Keratinocyte (primary cell): ENCODE results near the gene SERGEF. TPM values are rescaled to one million over a fixed set of nuclear protein-coding genes. Genes with fewer than 3 reads are reported as not detected.

Source experiments
- DNase-seq: peaks from one replicate; pipeline ENCODE4 v3.0.0-alpha.2; 2011; ENCODE audit warnings: low read depth, missing footprints, low spot score
- FAIRE-seq: peaks from 2 replicates; lab custom pipeline; 2011; peaks lifted over from hg19 to GRCh38; lab: Jason Lieb, UNC
- H2AFZ ChIP-seq: 2 replicates; pipeline ENCODE4 v1.6.0; 2012; ENCODE audit warnings: low read length, control low read depth, inconsistent platforms; ENCODE audit not compliant: control insufficient read depth
- H3K27ac ChIP-seq: 2 replicates; pipeline ENCODE4 v1.5.1; 2011; ENCODE audit warnings: low read length; ENCODE audit not compliant: control insufficient read depth, insufficient read depth
- H3K27me3 ChIP-seq: 3 replicates; pipeline ENCODE4 v1.6.0; 2011; ENCODE audit warnings: low read length; ENCODE audit not compliant: control insufficient read depth, insufficient read depth; ENCODE audit errors: extremely low read depth
- H3K36me3 ChIP-seq, 2 experiments: 2 replicates in 1 of 2; 3 replicates in 1 of 2; pipeline ENCODE4 v1.5.1; 2011; ENCODE audit warnings: low read length in 2 of 2, mild to moderate bottlenecking in 1 of 2; ENCODE audit not compliant: control insufficient read depth in 2 of 2, insufficient read depth in 2 of 2; ENCODE audit errors: extremely low read depth in 1 of 2
- H3K4me1 ChIP-seq: 3 replicates; pipeline ENCODE4 v1.5.1; 2011; ENCODE audit warnings: low read length; ENCODE audit not compliant: control insufficient read depth, insufficient read depth; ENCODE audit errors: extremely low read depth
- H3K4me2 ChIP-seq: 3 replicates; pipeline ENCODE4 v1.6.0; 2011; ENCODE audit warnings: low read depth, low read length; ENCODE audit not compliant: control insufficient read depth, insufficient read depth; ENCODE audit errors: extremely low read depth
- H3K4me3 ChIP-seq, 3 experiments: fragments of 200-600 bp in 1 of 3; sonication (generic) in 1 of 3; 2 replicates in 2 of 3; 3 replicates in 1 of 3; pipeline ENCODE4 v1.5.1; 2011 to 2016; ENCODE audit warnings: low read length in 3 of 3, mild to moderate bottlenecking in 3 of 3, control low read depth in 2 of 3, inconsistent platforms in 1 of 3, low read depth in 1 of 3, mixed read lengths in 1 of 3, mixed run types in 1 of 3, moderate library complexity in 1 of 3; ENCODE audit not compliant: control insufficient read depth in 2 of 3, insufficient read depth in 2 of 3; ENCODE audit errors: extremely low read depth in 1 of 3
- H3K79me2 ChIP-seq: 2 replicates; pipeline ENCODE4 v1.6.0; 2012; ENCODE audit warnings: low read length; ENCODE audit not compliant: control insufficient read depth, insufficient read depth
- H3K9ac ChIP-seq: 3 replicates; pipeline ENCODE4 v1.6.0; 2011; ENCODE audit warnings: low read length; ENCODE audit not compliant: control insufficient read depth, insufficient read depth; ENCODE audit errors: extremely low read depth
- H3K9me1 ChIP-seq: 3 replicates; pipeline ENCODE4 v1.6.0; 2011; ENCODE audit warnings: low read length; ENCODE audit not compliant: control insufficient read depth, insufficient read depth; ENCODE audit errors: extremely low read depth
- H3K9me3 ChIP-seq: 2 replicates; pipeline ENCODE4 v1.5.1; 2012; ENCODE audit warnings: low read depth, low read length; ENCODE audit not compliant: control insufficient read depth
- H4K20me1 ChIP-seq: 3 replicates; pipeline ENCODE4 v1.6.0; 2011; ENCODE audit warnings: low read length; ENCODE audit not compliant: control insufficient read depth, insufficient read depth; ENCODE audit errors: extremely low read depth
- CTCF ChIP-seq, 3 experiments: IDR thresholded peaks in 1 of 3; conservative IDR thresholded peaks in 1 of 3; optimal IDR thresholded peaks in 1 of 3; 2 replicates in 2 of 3; 3 replicates in 1 of 3; pipeline versions ENCODE3 to v1.5.1; 2011; ENCODE audit warnings: low read length in 3 of 3, mild to moderate bottlenecking in 3 of 3, moderate library complexity in 2 of 3, control low read depth in 1 of 3, inconsistent platforms in 1 of 3; ENCODE audit not compliant: insufficient read depth in 2 of 3; ENCODE audit errors: extremely low read depth in 1 of 3
- EZH2 ChIP-seq: IDR thresholded peaks from one replicate; pipeline ENCODE4 v1.6.1; 2012; ENCODE audit warnings: inconsistent platforms, mild to moderate bottlenecking, low read length, moderate library complexity
- dilution Hi-C: fragments of 300-500 bp; cut with MboI; formaldehyde crosslinking; loops from one replicate; pipeline ENCODE4 v1.7.0; 2020; ENCODE audit warnings: low sequenced_read_pairs; ENCODE audit not compliant: extremely low pct_ligation_motif_present
- polyA plus RNA-seq, 5 experiments: library from polyadenylated mRNA; depleted of rRNA in 3 of 5; stranded (reverse) in 3 of 5; stranded (forward) in 1 of 5; unstranded in 1 of 5; fragments of >200 nt; gene quantifications; 1 replicate in 1 of 5; 2 replicates in 3 of 5; 3 replicates in 1 of 5; pipeline versions ENCODE4 v1.2.1 to v1.2.3, GENCODE V29; 2011 to 2012; ENCODE audit warnings: missing spikeins in 2 of 5, low read depth in 1 of 5, low replicate concordance in 1 of 5

SERGEF gene
- polyA plus RNA-seq, 1 donor (not counting 4 experiments of a cell fraction or from before 2014, with no cell fraction given): 15.6 TPM

- DNase-seq: no peak
- no peak for FAIRE-seq
- no peak overlapping the region for H3K4me2 ChIP-seq
- no peaks in the 10 kb centered on the region for H3K79me2 ChIP-seq
- H3K9me3 ChIP-seq: no peaks in the 10 kb centered on the region
- TF ChIP-seq EZH2 (no peak), CTCF (optimal IDR thresholded peaks at IDR 0.05 in 1 of 3, IDR thresholded peaks at IDR 0.05 in 1 of 3, conservative IDR thresholded peaks at IDR 0.05 in 1 of 3; ENCODE audit: extremely low read depth in 1 of 3, insufficient read depth in 2 of 3, low read length in 3 of 3) (no peak)
- no peak overlapping the region for H3K4me3 ChIP-seq
- peaks cover 3% of the 10 kb centered on the region for H3K9me1 ChIP-seq
- H3K9ac ChIP-seq: no peak overlapping the region
- no peaks in the 10 kb centered on the region for H4K20me1 ChIP-seq
- H3K27me3 ChIP-seq: no peaks in the 10 kb centered on the region
- dilution Hi-C loops: no loop called here
- H2AFZ ChIP-seq: no peak overlapping the region
- no peaks in the 10 kb centered on the region for H3K36me3 ChIP-seq
- H3K27ac ChIP-seq: no peak overlapping the region
- H3K4me1 ChIP-seq: peaks cover 30% of the 10 kb centered on the region
Observed at GRCh38 chr11:17810041-17810440, 202.8 kb downstream of the SERGEF start.

- Histone ChIP-seq H3K4me1 (peaks cover 19% of the 10 kb centered on the region), H3K4me3 (no peak overlapping the region), H3K9ac (no peak overlapping the region), H3K9me3 (no peaks in the 10 kb centered on the region), H3K79me2 (no peaks in the 10 kb centered on the region), H3K27ac (no peak overlapping the region), H2AFZ (no peak overlapping the region), H3K27me3 (no peaks in the 10 kb centered on the region), H3K36me3 (no peaks in the 10 kb centered on the region), H3K9me1 (peaks cover 3% of the 10 kb centered on the region), H3K4me2 (no peak overlapping the region), H4K20me1 (no peaks in the 10 kb centered on the region)
- TF ChIP-seq EZH2: no peak
- no peak for TF ChIP-seq CTCF (optimal IDR thresholded peaks at IDR 0.05 in 1 of 3, IDR thresholded peaks at IDR 0.05 in 1 of 3, conservative IDR thresholded peaks at IDR 0.05 in 1 of 3; ENCODE audit: extremely low read depth in 1 of 3, insufficient read depth in 2 of 3, low read length in 3 of 3)
- dilution Hi-C loops: no loop called here
- DNase-seq: no peak
- no peak for FAIRE-seq
Observed at GRCh38 chr11:17807034-17807433, 205.8 kb downstream of the SERGEF start.
